ENCODE measurements around the gene C4orf17.
A peak's percentile ranks its signal among the peaks of the same experiment; 100 is the strongest.
"Not testable (repeated sequence)": the region's sequence is repeated elsewhere in the genome, so short reads cannot be mapped to it uniquely, and the experiment has no call there.

Gene C4orf17

GRCh38 chr4:99510721-99511120 is at the start of gene C4orf17:
C4orf17 (plus strand) TSS chr4:99511021; CDS start chr4:99513082, 2,061 bp downstream.
- no peak for DNase-seq

- no peak for DNase-seq
These were observed 49.0 kb upstream of the C4orf17 start for GRCh38 chr4:99461623-99462401.

GRCh38 chr4:99462875-99463464 is 47.9 kb upstream of the C4orf17 start:
- DNase-seq: peak; percentile 86

GRCh38 chr4:99463566-99463965 is 47.3 kb upstream of the C4orf17 start:
- DNase-seq: no peak

- no peak for DNase-seq
These were observed 42.9 kb upstream of the C4orf17 start for GRCh38 chr4:99467887-99468286.

GRCh38 chr4:99468889-99469288 is 41.9 kb upstream of the C4orf17 start:
- DNase-seq: no peak

GRCh38 chr4:99471349-99471748 is 39.5 kb upstream of the C4orf17 start:
- DNase-seq: no peak

GRCh38 chr4:99471896-99472295 is 38.9 kb upstream of the C4orf17 start:
- no peak for DNase-seq

- no peak for DNase-seq
These were observed 37.7 kb upstream of the C4orf17 start for GRCh38 chr4:99473131-99473530.

- no peak for DNase-seq
These were observed 27.2 kb upstream of the C4orf17 start for GRCh38 chr4:99483636-99484035.

GRCh38 chr4:99485212-99485611 is 25.6 kb upstream of the C4orf17 start:
- DNase-seq: no peak

GRCh38 chr4:99486648-99487047 is 24.2 kb upstream of the C4orf17 start:
- not testable (repeated sequence) for DNase-seq

GRCh38 chr4:99490286-99490685 is 20.5 kb upstream of the C4orf17 start:
- no peak for DNase-seq

GRCh38 chr4:99504804-99505502 is 5.9 kb upstream of the C4orf17 start:
- DNase-seq: no peak

GRCh38 chr4:99506781-99507180 is 4.0 kb upstream of the C4orf17 start:
- DNase-seq: no peak

GRCh38 chr4:99507349-99507748 is 3.5 kb upstream of the C4orf17 start:
- no peak for DNase-seq

GRCh38 chr4:99507762-99508161 is 3.1 kb upstream of the C4orf17 start:
- DNase-seq: no peak

GRCh38 chr4:99518601-99519295 is 7.9 kb downstream of the C4orf17 start:
- DNase-seq: no peak

- DNase-seq: peak; percentile 2
These were observed 18.4 kb downstream of the C4orf17 start for GRCh38 chr4:99529228-99529627.

- no peak for DNase-seq
These were observed 19.1 kb downstream of the C4orf17 start for GRCh38 chr4:99529956-99530355.

GRCh38 chr4:99534699-99535098 is 23.9 kb downstream of the C4orf17 start:
- DNase-seq: not testable (repeated sequence)

- peak; percentile 66 for DNase-seq
These were observed 25.4 kb downstream of the C4orf17 start for GRCh38 chr4:99536271-99536670.

- DNase-seq: no peak
These were observed 26.0 kb downstream of the C4orf17 start for GRCh38 chr4:99536848-99537247.

Measured in eye (tissue), 1 donor.